PC-3 (cell line): ENCODE results near the gene SFT2D3. TPM values are rescaled to one million over a fixed set of nuclear protein-coding genes. Genes with fewer than 3 reads are reported as not detected.

ENCODE experiments used
- ATAC-seq: fragments of 200-7000 bp; cut with Tn5 transposase; 2 replicates; pipeline ENCODE4 v1.9.1; 2020; ENCODE audit warnings: mild to moderate bottlenecking, moderate library complexity
- BruUV-seq: library from RNA; stranded (reverse); fragments of 400-500 nt; replicated peaks from 2 replicates; lab custom pipeline; 2021; lab: Mats Ljungman, UMichigan
- CTCF ChIA-PET: fragments of 300-600 bp; sonication (Branson Sonifier 250); formaldehyde crosslinking; loops from one replicate; lab custom pipeline; 2022; ENCODE audit warnings: antibody characterized with exemption; lab: Charles Lee
- POLR2A ChIA-PET: fragments of 300-600 bp; sonication (Branson Sonifier 250); formaldehyde crosslinking; loops from one replicate; lab custom pipeline; 2022; ENCODE audit warnings: antibody characterized with exemption; ENCODE audit not compliant: unreplicated experiment; lab: Charles Lee
- DNase-seq: peaks from one replicate; pipeline ENCODE4 v3.0.0-alpha.2; 2015
- H2AFZ ChIP-seq: fragments of 300-600 bp; sonication (generic); 2 replicates; pipeline ENCODE4 v1.6.0; 2016; ENCODE audit warnings: antibody characterized with exemption, low read length
- H3F3A ChIP-seq: fragments of 300-600 bp; sonication (generic); one replicate; pipeline ENCODE4 v1.6.0; 2017; ENCODE audit warnings: antibody characterized with exemption, low read length, control low read depth, mild to moderate bottlenecking; ENCODE audit not compliant: unreplicated experiment
- H3K27ac ChIP-seq: fragments of 300-600 bp; sonication (generic); 2 replicates; pipeline ENCODE4 v1.5.1; 2016; ENCODE audit warnings: mild to moderate bottlenecking, low read length
- H3K27me3 ChIP-seq: fragments of 300-600 bp; sonication (generic); 2 replicates; pipeline ENCODE4 v1.6.1; 2016; ENCODE audit warnings: low read length, mixed read lengths
- H3K36me3 ChIP-seq: fragments of 300-600 bp; sonication (generic); 2 replicates; pipeline ENCODE4 v1.6.1; 2016; ENCODE audit warnings: low read depth, mixed run types, low read length, mixed read lengths
- H3K4me1 ChIP-seq: fragments of 300-600 bp; sonication (generic); 2 replicates; pipeline ENCODE4 v1.5.1; 2016; ENCODE audit warnings: low read length; ENCODE audit not compliant: insufficient read depth
- H3K4me2 ChIP-seq: fragments of 300-600 bp; sonication (generic); 2 replicates; pipeline ENCODE4 v1.6.0; 2016; ENCODE audit warnings: low read length
- H3K4me3 ChIP-seq: fragments of 300-600 bp; sonication (generic); 2 replicates; pipeline ENCODE4 v1.5.1; 2016; ENCODE audit warnings: mild to moderate bottlenecking, low read length, mixed read lengths
- H3K79me2 ChIP-seq: fragments of 300-600 bp; sonication (generic); 2 replicates; pipeline ENCODE4 v1.6.1; 2017; ENCODE audit warnings: low read length, mixed read lengths
- H3K9ac ChIP-seq: fragments of 300-600 bp; sonication (generic); 2 replicates; pipeline ENCODE4 v1.6.0; 2016; ENCODE audit warnings: mild to moderate bottlenecking, low read length
- H3K9me2 ChIP-seq: fragments of 300-600 bp; sonication (generic); replicated peaks from 2 replicates; pipeline ENCODE4 v1.6.1; 2016; ENCODE audit warnings: mixed run types, low read length, mixed read lengths
- H3K9me3 ChIP-seq: fragments of 300-600 bp; sonication (generic); 2 replicates; pipeline ENCODE4 v1.6.1; 2016; ENCODE audit warnings: low read length, mixed read lengths
- H4K20me1 ChIP-seq: fragments of 300-600 bp; sonication (generic); 2 replicates; pipeline ENCODE4 v1.6.1; 2016; ENCODE audit warnings: low read length, mixed read lengths
- EZH2 ChIP-seq: fragments of 300-600 bp; sonication (generic); IDR thresholded peaks from one replicate; pipeline ENCODE4 v1.6.1; 2017; ENCODE audit warnings: antibody characterized with exemption, mild to moderate bottlenecking, low read length; ENCODE audit not compliant: unreplicated experiment
- EZH2phosphoT487 ChIP-seq: fragments of 300-600 bp; sonication (generic); IDR thresholded peaks from 2 replicates; pipeline ENCODE4 v1.6.1; 2018; ENCODE audit warnings: mild to moderate bottlenecking, antibody characterized with exemption, low read length, borderline replicate concordance
- intact Hi-C: fragments of 100-400 bp; cut with micrococcal nuclease; formaldehyde crosslinking; loops from 2 replicates; pipeline ENCODE4 v1.9.0; 2023
- total RNA-seq: library from RNA; depleted of rRNA; stranded (reverse); fragments of >200 nt; gene quantifications from 2 replicates; pipeline ENCODE4 v1.2.3, GENCODE V29; 2014
- TF ChIP-seq, protein P1 (sequence below): fragments of 300-600 bp; sonication (generic); conservative IDR thresholded peaks from 2 replicates; pipeline ENCODE4 v1.5.1; 2017; ENCODE audit warnings: antibody characterized with exemption, low read depth, mild to moderate bottlenecking, low read length

Gene SFT2D3
- total RNA-seq, 1 experiment from 2014 or later: 4.2 TPM

DNA sequence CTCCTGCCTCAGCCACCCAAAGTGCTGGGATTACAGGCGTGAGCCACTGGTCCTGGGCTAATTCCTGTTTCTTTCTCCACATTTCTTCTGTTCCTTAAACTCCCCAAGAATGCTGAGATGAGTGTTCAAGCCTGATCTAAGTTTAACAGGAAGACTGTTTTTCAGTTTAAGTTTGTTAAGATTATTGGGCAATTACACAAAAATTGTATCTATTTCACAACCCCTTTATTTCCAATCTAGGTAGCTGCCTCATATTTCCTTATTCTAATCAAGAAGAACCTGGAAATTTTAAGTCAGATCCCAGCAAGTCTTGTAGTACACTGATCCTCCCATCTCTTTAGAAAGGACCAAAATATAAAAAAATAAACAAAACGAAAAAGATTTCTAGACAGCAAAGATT, 11.7 kb downstream of the SFT2D3 start:
- Histone ChIP-seq H3K4me2 (no peak overlapping the region), H3K9me3 (no peaks in the 10 kb centered on the region), H2AFZ (no peak overlapping the region), H3K4me1 (no peaks in the 10 kb centered on the region), H3K4me3 (no peak overlapping the region), H3F3A (no peaks in the 10 kb centered on the region), H3K36me3 (peaks cover 28% of the 10 kb centered on the region), H3K27me3 (no peaks in the 10 kb centered on the region), H3K9ac (no peak overlapping the region), H4K20me1 (no peaks in the 10 kb centered on the region), H3K27ac (no peak overlapping the region), H3K79me2 (no peaks in the 10 kb centered on the region), H3K9me2 (no peaks in the 10 kb centered on the region)
- ChIA-PET POLR2A (no interaction called here), CTCF (no interaction called here)
- no TSS peak for BruUV-seq
- ATAC-seq (no peak), DNase-seq (no peak)
- intact Hi-C loops: no loop called here
- TF ChIP-seq, protein P1, sequence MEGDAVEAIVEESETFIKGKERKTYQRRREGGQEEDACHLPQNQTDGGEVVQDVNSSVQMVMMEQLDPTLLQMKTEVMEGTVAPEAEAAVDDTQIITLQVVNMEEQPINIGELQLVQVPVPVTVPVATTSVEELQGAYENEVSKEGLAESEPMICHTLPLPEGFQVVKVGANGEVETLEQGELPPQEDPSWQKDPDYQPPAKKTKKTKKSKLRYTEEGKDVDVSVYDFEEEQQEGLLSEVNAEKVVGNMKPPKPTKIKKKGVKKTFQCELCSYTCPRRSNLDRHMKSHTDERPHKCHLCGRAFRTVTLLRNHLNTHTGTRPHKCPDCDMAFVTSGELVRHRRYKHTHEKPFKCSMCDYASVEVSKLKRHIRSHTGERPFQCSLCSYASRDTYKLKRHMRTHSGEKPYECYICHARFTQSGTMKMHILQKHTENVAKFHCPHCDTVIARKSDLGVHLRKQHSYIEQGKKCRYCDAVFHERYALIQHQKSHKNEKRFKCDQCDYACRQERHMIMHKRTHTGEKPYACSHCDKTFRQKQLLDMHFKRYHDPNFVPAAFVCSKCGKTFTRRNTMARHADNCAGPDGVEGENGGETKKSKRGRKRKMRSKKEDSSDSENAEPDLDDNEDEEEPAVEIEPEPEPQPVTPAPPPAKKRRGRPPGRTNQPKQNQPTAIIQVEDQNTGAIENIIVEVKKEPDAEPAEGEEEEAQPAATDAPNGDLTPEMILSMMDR: no peak
- TF ChIP-seq EZH2phosphoT487 (no peak), EZH2 (no peak)

DNA sequence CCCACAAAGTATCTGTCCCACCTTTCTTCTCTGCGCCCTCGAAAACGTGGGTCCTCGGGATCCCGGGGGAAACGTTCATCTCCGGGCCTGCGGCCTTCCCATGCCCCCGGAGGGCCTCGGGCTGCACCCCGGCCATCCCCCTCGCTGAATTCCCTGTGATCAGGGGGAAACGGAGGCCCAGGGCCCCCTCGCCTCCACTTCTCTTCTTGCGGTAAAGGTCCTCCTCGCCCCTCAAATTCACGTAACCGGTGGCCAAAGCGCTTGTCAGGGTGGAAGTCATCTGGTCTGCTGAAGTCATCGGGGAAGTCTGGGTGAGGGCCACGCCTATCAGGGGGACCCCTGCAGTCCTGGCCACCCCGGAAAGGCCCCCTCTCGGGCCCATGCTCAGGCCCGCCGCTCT, 12.3 kb downstream of the SFT2D3 start:
- no peaks in the 10 kb centered on the region for H3K9me2 ChIP-seq
- no peak for DNase-seq
- no peaks in the 10 kb centered on the region for H3K79me2 ChIP-seq
- H4K20me1 ChIP-seq: no peaks in the 10 kb centered on the region
- no peak overlapping the region for H3K4me3 ChIP-seq
- H3K9ac ChIP-seq: no peak overlapping the region
- H3K27me3 ChIP-seq: no peaks in the 10 kb centered on the region
- CTCF ChIA-PET: interaction anchor here (0.6 kb wide), 1 partner anchor 13 kb away, joined by 3 read pairs; no protein-coding TSS in a partner anchor
- H3K36me3 ChIP-seq: peaks cover 24% of the 10 kb centered on the region
- POLR2A ChIA-PET: no interaction called here
- H3K4me2 ChIP-seq: no peak overlapping the region
- no peaks in the 10 kb centered on the region for H3K4me1 ChIP-seq
- H2AFZ ChIP-seq: no peak overlapping the region
- H3K9me3 ChIP-seq: no peaks in the 10 kb centered on the region
- BruUV-seq: no TSS peak
- intact Hi-C loops: no loop called here
- no peaks in the 10 kb centered on the region for H3F3A ChIP-seq
- TF ChIP-seq, protein P1: no peak
- TF ChIP-seq EZH2phosphoT487 (no peak), EZH2 (no peak)
- no peak for ATAC-seq
- H3K27ac ChIP-seq: no peak overlapping the region

DNA sequence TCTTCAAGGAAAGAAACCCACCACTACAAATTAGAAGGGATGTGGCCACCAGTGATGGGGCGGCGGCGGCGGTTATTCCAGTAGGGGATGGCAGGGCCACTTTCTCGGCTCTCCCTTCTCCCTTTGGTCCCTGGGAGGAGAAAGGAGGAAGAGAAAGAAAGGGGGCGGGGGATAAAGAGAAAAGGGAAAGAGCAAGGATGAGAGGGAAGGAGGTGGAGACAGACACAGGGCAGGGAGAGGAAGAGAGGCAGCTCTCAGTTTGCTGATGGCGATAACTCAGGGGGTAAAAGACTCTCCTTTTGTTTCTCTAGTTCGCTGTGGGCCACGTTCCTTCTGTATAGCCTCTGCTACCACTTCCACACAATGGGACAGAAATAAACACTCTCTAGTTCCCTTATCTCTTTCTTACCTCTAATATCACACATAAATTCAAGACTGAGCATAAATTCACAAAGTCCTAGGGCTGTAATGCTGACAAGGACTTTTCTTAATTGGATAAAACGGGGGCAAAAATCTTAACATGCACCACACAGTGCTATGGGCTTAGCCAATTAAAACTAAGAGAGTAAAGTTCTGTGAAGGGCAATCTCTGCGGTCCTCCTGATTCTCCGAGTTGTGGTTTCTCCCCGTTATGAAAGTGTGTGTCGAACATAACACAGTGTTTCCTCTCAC, 14.6 kb downstream of the SFT2D3 start:
- Histone ChIP-seq H2AFZ (no peak overlapping the region), H3K4me2 (no peak overlapping the region), H3K9ac (no peak overlapping the region), H3K36me3 (peaks cover 43% of the 10 kb centered on the region), H3K4me3 (no peak overlapping the region), H3K79me2 (no peaks in the 10 kb centered on the region), H3K9me3 (no peaks in the 10 kb centered on the region), H3K27ac (no peak overlapping the region), H3K9me2 (no peaks in the 10 kb centered on the region), H3K27me3 (no peaks in the 10 kb centered on the region), H3K4me1 (0 out of 2 replicates have a peak, but pooled peaks cover under 1% of the 10 kb centered on the region), H4K20me1 (no peaks in the 10 kb centered on the region), H3F3A (no peaks in the 10 kb centered on the region)
- BruUV-seq: no TSS peak
- ATAC-seq (no peak), DNase-seq (no peak)
- intact Hi-C loops: no loop called here
- TF ChIP-seq, protein P1: no peak
- TF ChIP-seq EZH2phosphoT487 (no peak), EZH2 (no peak)
- ChIA-PET CTCF (no interaction called here), POLR2A (no interaction called here)
